ENCODE data around the gene NUAK1.

The NUAK1 gene

DNA sequence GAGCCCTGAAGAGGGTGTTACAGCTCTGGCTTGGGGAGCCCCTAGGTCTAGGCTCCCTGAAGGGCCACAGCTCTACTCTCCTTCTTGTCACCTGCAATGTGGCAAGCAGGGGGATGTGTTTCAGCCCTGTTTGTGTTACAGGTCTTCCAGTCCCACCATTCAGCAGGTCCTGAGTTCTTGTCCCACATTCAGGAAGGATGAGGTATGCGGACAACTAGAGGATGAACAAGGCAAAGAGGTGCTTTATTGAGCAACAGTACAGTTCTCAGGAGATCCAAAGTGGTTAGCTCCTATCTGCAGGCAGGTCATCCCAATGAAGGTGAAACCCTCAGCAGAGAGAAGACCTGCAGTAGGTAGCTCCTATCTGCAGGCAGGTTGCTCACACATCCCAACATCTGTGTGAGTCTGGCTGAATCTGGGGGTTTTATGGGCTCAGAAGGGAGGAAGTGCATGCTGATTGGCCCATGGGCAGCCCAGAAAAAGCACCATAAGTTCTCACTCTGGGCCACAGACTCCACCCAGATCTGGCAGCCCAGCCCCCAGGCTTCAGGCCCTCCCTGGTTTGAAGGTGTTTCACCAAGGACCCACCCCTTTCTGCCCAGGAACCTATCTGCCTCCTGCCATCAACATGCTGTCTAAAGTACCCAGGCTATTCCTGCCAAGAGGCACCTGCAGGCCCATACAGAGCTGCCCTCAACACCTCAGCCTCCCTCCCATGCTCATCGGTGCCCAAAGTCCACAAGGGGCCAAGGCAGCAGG is 98.9 kb downstream of the NUAK1 start:
- ATAC-seq = no peak

DNA sequence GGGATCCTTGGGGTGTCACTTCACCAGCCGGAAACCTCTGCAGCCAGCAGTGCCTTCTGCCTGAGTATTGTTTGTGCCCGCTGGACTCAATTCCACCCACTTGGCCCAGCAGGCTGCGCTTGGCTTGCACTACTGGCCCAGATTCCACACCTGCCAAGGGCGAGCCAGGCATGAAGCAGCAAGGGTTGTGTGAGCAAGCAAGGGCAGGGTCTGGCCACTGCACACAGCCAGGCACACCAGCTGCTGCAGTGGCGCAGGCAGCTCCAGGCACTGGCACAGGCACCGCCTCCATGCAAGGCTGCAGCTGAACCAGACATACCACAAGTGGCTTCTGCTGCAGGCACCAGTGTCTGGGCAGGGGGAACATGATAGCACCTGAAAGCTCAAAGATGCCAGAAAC is 99.5 kb downstream of the NUAK1 start:
- ATAC-seq = no peak
- TF ChIP-seq ISL1 (CRISPR knock-in tag; IDR thresholded peaks at IDR 0.05) (no peak), TCF4 (CRISPR knock-in tag; IDR thresholded peaks at IDR 0.05; ENCODE audit: borderline replicate concordance) (no peak), OSR1 (CRISPR knock-in tag; IDR thresholded peaks at IDR 0.05) (no peak), ZFP3 (CRISPR knock-in tag; IDR thresholded peaks at IDR 0.05) (no peak), TOX (CRISPR knock-in tag; IDR thresholded peaks at IDR 0.05; ENCODE audit: borderline replicate concordance) (no peak), CSDC2 (CRISPR knock-in tag; IDR thresholded peaks at IDR 0.05) (no peak), PPARA (CRISPR knock-in tag; IDR thresholded peaks at IDR 0.05; ENCODE audit: borderline replicate concordance) (no peak), ZC3H10 (CRISPR knock-in tag; IDR thresholded peaks at IDR 0.05) (no peak), ZNF70 (CRISPR knock-in tag; IDR thresholded peaks at IDR 0.05) (no peak), SNAI2 (CRISPR knock-in tag; IDR thresholded peaks at IDR 0.05) (no peak)
- TF ChIP-seq, protein P1, sequence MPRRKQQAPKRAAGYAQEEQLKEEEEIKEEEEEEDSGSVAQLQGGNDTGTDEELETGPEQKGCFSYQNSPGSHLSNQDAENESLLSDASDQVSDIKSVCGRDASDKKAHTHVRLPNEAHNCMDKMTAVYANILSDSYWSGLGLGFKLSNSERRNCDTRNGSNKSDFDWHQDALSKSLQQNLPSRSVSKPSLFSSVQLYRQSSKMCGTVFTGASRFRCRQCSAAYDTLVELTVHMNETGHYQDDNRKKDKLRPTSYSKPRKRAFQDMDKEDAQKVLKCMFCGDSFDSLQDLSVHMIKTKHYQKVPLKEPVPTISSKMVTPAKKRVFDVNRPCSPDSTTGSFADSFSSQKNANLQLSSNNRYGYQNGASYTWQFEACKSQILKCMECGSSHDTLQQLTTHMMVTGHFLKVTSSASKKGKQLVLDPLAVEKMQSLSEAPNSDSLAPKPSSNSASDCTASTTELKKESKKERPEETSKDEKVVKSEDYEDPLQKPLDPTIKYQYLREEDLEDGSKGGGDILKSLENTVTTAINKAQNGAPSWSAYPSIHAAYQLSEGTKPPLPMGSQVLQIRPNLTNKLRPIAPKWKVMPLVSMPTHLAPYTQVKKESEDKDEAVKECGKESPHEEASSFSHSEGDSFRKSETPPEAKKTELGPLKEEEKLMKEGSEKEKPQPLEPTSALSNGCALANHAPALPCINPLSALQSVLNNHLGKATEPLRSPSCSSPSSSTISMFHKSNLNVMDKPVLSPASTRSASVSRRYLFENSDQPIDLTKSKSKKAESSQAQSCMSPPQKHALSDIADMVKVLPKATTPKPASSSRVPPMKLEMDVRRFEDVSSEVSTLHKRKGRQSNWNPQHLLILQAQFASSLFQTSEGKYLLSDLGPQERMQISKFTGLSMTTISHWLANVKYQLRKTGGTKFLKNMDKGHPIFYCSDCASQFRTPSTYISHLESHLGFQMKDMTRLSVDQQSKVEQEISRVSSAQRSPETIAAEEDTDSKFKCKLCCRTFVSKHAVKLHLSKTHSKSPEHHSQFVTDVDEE (CRISPR knock-in tag; IDR thresholded peaks at IDR 0.05) = no peak

More for the DNA sequence above, 98.9 kb downstream of the NUAK1 start:
- TF ChIP-seq GLIS3 (CRISPR knock-in tag; IDR thresholded peaks at IDR 0.05) = no peak
- no peak for TF ChIP-seq BACH2 (CRISPR knock-in tag; IDR thresholded peaks at IDR 0.05; ENCODE audit: borderline replicate concordance)
- TF ChIP-seq, protein P2, sequence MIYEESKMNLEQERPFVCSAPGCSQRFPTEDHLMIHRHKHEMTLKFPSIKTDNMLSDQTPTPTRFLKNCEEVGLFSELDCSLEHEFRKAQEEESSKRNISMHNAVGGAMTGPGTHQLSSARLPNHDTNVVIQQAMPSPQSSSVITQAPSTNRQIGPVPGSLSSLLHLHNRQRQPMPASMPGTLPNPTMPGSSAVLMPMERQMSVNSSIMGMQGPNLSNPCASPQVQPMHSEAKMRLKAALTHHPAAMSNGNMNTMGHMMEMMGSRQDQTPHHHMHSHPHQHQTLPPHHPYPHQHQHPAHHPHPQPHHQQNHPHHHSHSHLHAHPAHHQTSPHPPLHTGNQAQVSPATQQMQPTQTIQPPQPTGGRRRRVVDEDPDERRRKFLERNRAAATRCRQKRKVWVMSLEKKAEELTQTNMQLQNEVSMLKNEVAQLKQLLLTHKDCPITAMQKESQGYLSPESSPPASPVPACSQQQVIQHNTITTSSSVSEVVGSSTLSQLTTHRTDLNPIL (CRISPR knock-in tag; IDR thresholded peaks at IDR 0.05; ENCODE audit: low read depth) = no peak
- TF ChIP-seq PPARA (CRISPR knock-in tag; IDR thresholded peaks at IDR 0.05; ENCODE audit: borderline replicate concordance) = no peak
- TF ChIP-seq, protein P3, sequence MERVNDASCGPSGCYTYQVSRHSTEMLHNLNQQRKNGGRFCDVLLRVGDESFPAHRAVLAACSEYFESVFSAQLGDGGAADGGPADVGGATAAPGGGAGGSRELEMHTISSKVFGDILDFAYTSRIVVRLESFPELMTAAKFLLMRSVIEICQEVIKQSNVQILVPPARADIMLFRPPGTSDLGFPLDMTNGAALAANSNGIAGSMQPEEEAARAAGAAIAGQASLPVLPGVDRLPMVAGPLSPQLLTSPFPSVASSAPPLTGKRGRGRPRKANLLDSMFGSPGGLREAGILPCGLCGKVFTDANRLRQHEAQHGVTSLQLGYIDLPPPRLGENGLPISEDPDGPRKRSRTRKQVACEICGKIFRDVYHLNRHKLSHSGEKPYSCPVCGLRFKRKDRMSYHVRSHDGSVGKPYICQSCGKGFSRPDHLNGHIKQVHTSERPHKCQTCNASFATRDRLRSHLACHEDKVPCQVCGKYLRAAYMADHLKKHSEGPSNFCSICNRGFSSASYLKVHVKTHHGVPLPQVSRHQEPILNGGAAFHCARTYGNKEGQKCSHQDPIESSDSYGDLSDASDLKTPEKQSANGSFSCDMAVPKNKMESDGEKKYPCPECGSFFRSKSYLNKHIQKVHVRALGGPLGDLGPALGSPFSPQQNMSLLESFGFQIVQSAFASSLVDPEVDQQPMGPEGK (CRISPR knock-in tag; IDR thresholded peaks at IDR 0.05; ENCODE audit: borderline replicate concordance) = no peak
- TF ChIP-seq ARNTL (CRISPR knock-in tag; IDR thresholded peaks at IDR 0.05; ENCODE audit: borderline replicate concordance, low read depth) = no peak
- TF ChIP-seq ISL1 (CRISPR knock-in tag; IDR thresholded peaks at IDR 0.05) = no peak
- no peak for TF ChIP-seq CSDC2 (CRISPR knock-in tag; IDR thresholded peaks at IDR 0.05)
- TF ChIP-seq, protein P4, sequence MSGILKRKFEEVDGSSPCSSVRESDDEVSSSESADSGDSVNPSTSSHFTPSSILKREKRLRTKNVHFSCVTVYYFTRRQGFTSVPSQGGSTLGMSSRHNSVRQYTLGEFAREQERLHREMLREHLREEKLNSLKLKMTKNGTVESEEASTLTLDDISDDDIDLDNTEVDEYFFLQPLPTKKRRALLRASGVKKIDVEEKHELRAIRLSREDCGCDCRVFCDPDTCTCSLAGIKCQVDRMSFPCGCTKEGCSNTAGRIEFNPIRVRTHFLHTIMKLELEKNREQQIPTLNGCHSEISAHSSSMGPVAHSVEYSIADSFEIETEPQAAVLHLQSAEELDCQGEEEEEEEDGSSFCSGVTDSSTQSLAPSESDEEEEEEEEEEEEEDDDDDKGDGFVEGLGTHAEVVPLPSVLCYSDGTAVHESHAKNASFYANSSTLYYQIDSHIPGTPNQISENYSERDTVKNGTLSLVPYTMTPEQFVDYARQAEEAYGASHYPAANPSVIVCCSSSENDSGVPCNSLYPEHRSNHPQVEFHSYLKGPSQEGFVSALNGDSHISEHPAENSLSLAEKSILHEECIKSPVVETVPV (CRISPR knock-in tag; IDR thresholded peaks at IDR 0.05) = no peak

DNA sequence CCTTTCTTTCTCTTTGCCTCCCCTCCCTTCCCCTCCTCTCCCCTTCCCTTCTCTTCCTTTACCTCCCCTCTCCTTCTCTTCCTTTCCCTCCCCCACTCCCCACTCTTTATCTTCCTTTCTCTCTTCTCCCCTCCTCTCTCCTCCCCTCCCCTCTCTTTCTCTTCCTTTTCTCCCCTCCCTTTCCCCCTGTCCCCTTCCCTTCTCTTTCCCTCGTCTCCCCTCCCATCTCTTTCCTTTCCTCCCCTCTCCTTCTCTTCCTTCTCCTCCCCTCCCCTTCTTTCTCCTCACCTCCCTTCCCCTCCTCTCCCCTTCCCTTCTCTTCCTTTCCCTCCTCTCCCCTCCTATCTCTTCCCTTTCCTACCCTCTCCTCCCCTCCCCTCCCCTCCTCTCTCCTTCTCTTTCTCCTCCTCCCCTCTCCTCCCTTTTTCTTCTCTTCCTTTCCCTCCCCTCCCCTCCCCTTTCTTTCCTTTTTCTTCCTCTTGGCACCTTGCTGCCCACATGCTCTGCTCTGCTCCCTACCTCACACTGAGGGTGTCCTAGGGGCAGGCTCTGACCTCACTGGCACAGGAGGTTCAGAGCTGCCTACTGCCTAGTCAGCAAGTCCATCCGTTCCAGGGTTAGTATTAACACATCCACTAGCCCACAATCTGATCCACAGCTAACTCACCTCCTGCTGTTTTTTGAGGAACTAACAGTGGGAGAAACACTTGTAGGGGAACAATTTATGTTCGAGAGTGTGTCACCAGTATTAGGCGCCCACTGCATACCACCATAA is 101.0 kb downstream of the NUAK1 start:
- TF ChIP-seq RARB (CRISPR knock-in tag; IDR thresholded peaks at IDR 0.05) (no peak), ZC3H10 (CRISPR knock-in tag; IDR thresholded peaks at IDR 0.05) (no peak), ZFP30 (CRISPR knock-in tag; IDR thresholded peaks at IDR 0.05) (no peak), SNAI2 (CRISPR knock-in tag; IDR thresholded peaks at IDR 0.05) (no peak), ISL1 (CRISPR knock-in tag; IDR thresholded peaks at IDR 0.05) (no peak), ZNF565 (CRISPR knock-in tag; conservative IDR thresholded peaks at IDR 0.05; ENCODE audit: low read depth) (no peak), GLIS3 (CRISPR knock-in tag; IDR thresholded peaks at IDR 0.05) (no peak)
- no peak for ATAC-seq

Measured in SK-N-SH treated with all-trans-retinoic acid at 6 μM for 48 hours (cell line).